ENCODE measurements around the gene EVPL. TPM values are rescaled to one million over a fixed set of nuclear protein-coding genes. Genes with fewer than 3 reads are reported as not detected.

EVPL gene
- polyA plus RNA-seq, 1 experiment = not detected

GRCh38 chr17:76040376-76040775, 13.3 kb upstream of the EVPL start:
- no peaks in the 10 kb centered on the region for H3K27me3 ChIP-seq (ENCODE audit: control insufficient read depth, insufficient read depth, low read length)
- POLR2A ChIA-PET = interaction anchor here (0.6 to 0.7 kb wide), 2 partner anchors 25 to 249 kb away, joined by 3 read pairs; no protein-coding TSS in a partner anchor
- CTCF ChIA-PET = no interaction called here
- no peak for DNase-seq (ENCODE audit: low read depth)
- H3K36me3 ChIP-seq (ENCODE audit: control insufficient read depth, insufficient read depth, low read length) = peaks cover 40% of the 10 kb centered on the region
- no peak for TF ChIP-seq CTCF (IDR thresholded peaks at IDR 0.05; ENCODE audit: insufficient read depth, low read depth, low read length)
- H3K4me3 ChIP-seq (ENCODE audit: low read depth, low read length) = no peak overlapping the region

DNA sequence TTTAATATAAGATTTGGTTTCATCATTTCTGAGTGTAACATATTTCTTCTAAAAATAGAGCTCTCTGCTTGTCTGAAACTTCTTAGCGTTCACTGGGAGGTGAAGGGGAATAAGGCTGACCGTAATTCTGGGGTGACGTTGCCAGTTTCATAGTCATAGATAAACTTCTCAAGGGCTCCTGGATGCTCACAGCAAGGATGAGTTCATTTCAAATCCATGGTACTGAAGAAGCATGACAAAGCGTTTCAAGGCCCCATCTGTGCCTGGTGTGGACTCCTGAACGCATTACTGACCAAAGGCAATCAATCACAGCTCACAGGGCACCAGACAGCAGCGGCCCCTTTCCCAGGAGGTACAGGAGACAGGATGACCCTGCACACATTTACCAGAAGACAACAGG, 12.0 kb upstream of the EVPL start:
- CTCF ChIA-PET = interaction anchor here (0.6 kb wide), 1 partner anchor 1010 kb away, joined by 3 read pairs; no protein-coding TSS in a partner anchor
- H3K36me3 ChIP-seq (ENCODE audit: control insufficient read depth, insufficient read depth, low read length) = peaks cover 33% of the 10 kb centered on the region
- POLR2A ChIA-PET = no interaction called here
- no peaks in the 10 kb centered on the region for H3K27me3 ChIP-seq (ENCODE audit: control insufficient read depth, insufficient read depth, low read length)
- no peak overlapping the region for H3K4me3 ChIP-seq (ENCODE audit: low read depth, low read length)
- no peak for TF ChIP-seq CTCF (IDR thresholded peaks at IDR 0.05; ENCODE audit: insufficient read depth, low read depth, low read length)
- no peak for DNase-seq (ENCODE audit: low read depth)

DNA sequence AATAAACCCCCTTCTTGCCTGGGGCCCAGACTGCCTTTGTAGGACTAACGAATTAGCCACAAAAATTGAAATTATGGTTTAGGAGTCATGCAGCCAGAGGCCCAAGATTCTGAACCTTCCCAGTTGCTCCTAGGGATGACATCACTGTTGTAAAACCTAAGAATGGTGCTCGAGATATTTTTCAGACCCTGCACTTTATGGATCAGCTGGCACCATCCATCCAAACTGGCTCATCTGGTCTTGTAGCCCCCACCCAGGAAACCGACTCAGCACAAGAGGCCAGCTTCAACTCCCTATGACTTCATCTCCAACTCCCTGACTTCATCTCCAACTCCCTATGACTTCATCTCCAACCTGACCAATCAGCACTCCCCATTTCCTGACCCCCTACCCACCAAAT, 10.9 kb upstream of the EVPL start:
- H3K36me3 ChIP-seq (ENCODE audit: control insufficient read depth, insufficient read depth, low read length) = peaks cover 25% of the 10 kb centered on the region
- no peak for DNase-seq (ENCODE audit: low read depth)
- no peaks in the 10 kb centered on the region for H3K27me3 ChIP-seq (ENCODE audit: control insufficient read depth, insufficient read depth, low read length)
- ChIA-PET POLR2A (no interaction called here), CTCF (no interaction called here)
- no peak for TF ChIP-seq CTCF (IDR thresholded peaks at IDR 0.05; ENCODE audit: insufficient read depth, low read depth, low read length)
- H3K4me3 ChIP-seq (ENCODE audit: low read depth, low read length) = no peak overlapping the region

GRCh38 chr17:76036497-76037261, 9.6 kb upstream of the EVPL start:
- no peak for TF ChIP-seq CTCF (IDR thresholded peaks at IDR 0.05; ENCODE audit: insufficient read depth, low read depth, low read length)
- Histone ChIP-seq H3K36me3 (ENCODE audit: control insufficient read depth, insufficient read depth, low read length) (peaks cover 25% of the 10 kb centered on the region), H3K27me3 (ENCODE audit: control insufficient read depth, insufficient read depth, low read length) (no peaks in the 10 kb centered on the region), H3K4me3 (ENCODE audit: low read depth, low read length) (no peak overlapping the region)
- DNase-seq (ENCODE audit: low read depth) = no peak
- CTCF ChIA-PET = interaction anchor here (1.6 to 7.8 kb wide), 2 partner anchors 23 to 131 kb away, joined by 3 to 49 read pairs; no protein-coding TSS in a partner anchor
- POLR2A ChIA-PET = no interaction called here

GRCh38 chr17:76034428-76035350, 7.6 kb upstream of the EVPL start:
- H3K36me3 ChIP-seq (ENCODE audit: control insufficient read depth, insufficient read depth, low read length) = peaks cover 8% of the 10 kb centered on the region
- H3K27me3 ChIP-seq (ENCODE audit: control insufficient read depth, insufficient read depth, low read length) = no peaks in the 10 kb centered on the region
- DNase-seq (ENCODE audit: low read depth) = no peak
- ChIA-PET POLR2A (no interaction called here), CTCF (interaction anchor here (0.6 to 7.8 kb wide), 2 partner anchors 21 to 245 kb away, joined by 3 to 49 read pairs; no protein-coding TSS in a partner anchor)
- no peak overlapping the region for H3K4me3 ChIP-seq (ENCODE audit: low read depth, low read length)
- TF ChIP-seq CTCF (IDR thresholded peaks at IDR 0.05; ENCODE audit: insufficient read depth, low read depth, low read length) = no peak
